ENCODE results near the gene BRPF1.

- TF ChIP-seq FOXM1 (IDR thresholded peaks at IDR 0.05; ENCODE audit: low read depth) (no peak), CTCF (IDR thresholded peaks at IDR 0.05) (no peak), NFIC (IDR thresholded peaks at IDR 0.05; ENCODE audit: borderline replicate concordance) (no peak), RAD21 (IDR thresholded peaks at IDR 0.05; ENCODE audit: low read length) (no peak), JUND (IDR thresholded peaks at IDR 0.05) (no peak), USF2 (IDR thresholded peaks at IDR 0.05; ENCODE audit: borderline replicate concordance, low read depth, low read length) (no peak), TEAD4 (IDR thresholded peaks at IDR 0.05; ENCODE audit: borderline replicate concordance, insufficient read depth) (no peak)
Observed at GRCh38 chr3:9685216-9686049, 46.1 kb upstream of the BRPF1 start.
